ENCODE measurements around the gene EHD2. TPM values are rescaled to one million over a fixed set of nuclear protein-coding genes. Genes with fewer than 3 reads are reported as not detected.

EHD2 gene
- total RNA-seq, 1 experiment from 2014 or later = 60.5 TPM

- POLR2A ChIA-PET = interaction anchor here (1.3 kb wide), 1 partner anchor 18 kb away, joined by 4 read pairs; the partner anchor contains the start of gene EHD2
- Histone ChIP-seq H3K4me1 (ENCODE audit: control insufficient read depth in 1 of 2, insufficient read depth in 2 of 2, low read length in 2 of 2) (peaks cover 35 to 54% of the 10 kb centered on the region in 2 experiments), H3K4me3 (replicated peaks in 1 of 2; ENCODE audit: low read depth in 1 of 2, low read length in 2 of 2) (peak overlapping the region; percentile 49 to 58; a peak in 2 of 4 replicates), H3K27me3 (ENCODE audit: insufficient read depth, low read length) (no peaks in the 10 kb centered on the region), H2AFZ (ENCODE audit: low read depth, low read length, poor library complexity, severe bottlenecking) (no peak overlapping the region), H3K9me3 (ENCODE audit: control insufficient read depth in 1 of 2, insufficient read depth in 1 of 2, low read depth in 1 of 2, low read length in 2 of 2) (no peaks in the 10 kb centered on the region), H3K36me3 (ENCODE audit: control insufficient read depth in 1 of 2, insufficient read depth in 2 of 2, low read length in 2 of 2) (peaks cover 2 to 18% of the 10 kb centered on the region in 2 experiments; a peak in 3 of 4 replicates), H4K20me1 (ENCODE audit: insufficient read depth) (no peaks in the 10 kb centered on the region), H3K9ac (ENCODE audit: low read length) (no peak overlapping the region; the same call in 1 of the 2 replicates), H3K79me2 (ENCODE audit: insufficient read depth, low read length) (peaks cover 8% of the 10 kb centered on the region), H3K4me2 (ENCODE audit: low read length) (peak overlapping the region; percentile 88), H3K27ac (ENCODE audit: low read depth, low read length) (peak overlapping the region; percentile 98), H3K9me2 (ENCODE audit: insufficient read depth) (no peaks in the 10 kb centered on the region)
- DNase-seq (ENCODE audit: low read depth, low spot score) (no peak), ATAC-seq (no peak)
- TF ChIP-seq ZNF274 (IDR thresholded peaks at IDR 0.05; ENCODE audit: low read depth, low read length) = no peak
- no peak for TF ChIP-seq CEBPB (IDR thresholded peaks at IDR 0.05; ENCODE audit: low read depth)
- no peak for TF ChIP-seq SIN3A (IDR thresholded peaks at IDR 0.05; ENCODE audit: low read depth)
- no peak for TF ChIP-seq EZH2 (IDR thresholded peaks at IDR 0.05)
- no peak for TF ChIP-seq FOSL1 (IDR thresholded peaks at IDR 0.05; ENCODE audit: low read depth)
- TF ChIP-seq MAX (IDR thresholded peaks at IDR 0.05) = no peak
- TF ChIP-seq EZH2phosphoT487 (IDR thresholded peaks at IDR 0.05; ENCODE audit: borderline replicate concordance) = no peak
- no peak for TF ChIP-seq RAD21 (IDR thresholded peaks at IDR 0.05; ENCODE audit: low read depth)
- TF ChIP-seq POLR2AphosphoS5 (IDR thresholded peaks at IDR 0.05; ENCODE audit: low read depth, low read length) = no peak
- no peak for TF ChIP-seq TCF7L2 (IDR thresholded peaks at IDR 0.05; ENCODE audit: borderline replicate concordance, extremely low read depth, insufficient read depth, insufficient read length)
- no peak for TF ChIP-seq YY1 (IDR thresholded peaks at IDR 0.05; ENCODE audit: extremely low read depth, insufficient replicate concordance, low read depth, low read length)
- no peak for TF ChIP-seq ZFX (IDR thresholded peaks at IDR 0.05)
- no peak for TF ChIP-seq EGR1 (IDR thresholded peaks at IDR 0.05; ENCODE audit: low read depth)
- TF ChIP-seq ELF1 (IDR thresholded peaks at IDR 0.05; ENCODE audit: borderline replicate concordance, low read depth) = no peak
- no peak for TF ChIP-seq REST (IDR thresholded peaks at IDR 0.05; ENCODE audit: low read depth)
- no peak for TF ChIP-seq ZBTB33 (IDR thresholded peaks at IDR 0.05; ENCODE audit: extremely low read depth, insufficient replicate concordance, low read length)
- no peak for TF ChIP-seq JUND (IDR thresholded peaks at IDR 0.05)
- TF ChIP-seq ATF3 (IDR thresholded peaks at IDR 0.05) = no peak
- TF ChIP-seq CBX3 (IDR thresholded peaks at IDR 0.05; ENCODE audit: low read depth) = no peak
- no peak for TF ChIP-seq CTCF (IDR thresholded peaks at IDR 0.05 in 2 of 3, conservative IDR thresholded peaks at IDR 0.05 in 1 of 3; ENCODE audit: borderline replicate concordance in 1 of 3, insufficient read depth in 1 of 3, low read depth in 2 of 3, low read length in 2 of 3)
- intact Hi-C loops (cut with micrococcal nuclease) = no loop called here
- BruUV-seq (replicated peaks) = no TSS peak
- RAD21 ChIA-PET (ENCODE audit: low non-redundant PET in 1 of 2, low total read pairs in 2 of 2, uncharacterized antibody in 2 of 2, unreplicated experiment in 2 of 2) = no interaction called here
- CTCF ChIA-PET = interaction anchor here (9.2 kb wide), 1 partner anchor 18 kb away, joined by 62 read pairs; the partner anchor contains the start of gene EHD2
Observed at GRCh38 chr19:47730521-47730889, 17.3 kb downstream of the EHD2 start.

All from HCT116 (cell line).